Activated CD4-positive, alpha-beta memory T cell treated with anti-CD3 and anti-CD28 coated beads for 36 hours (primary cell): ENCODE measurements around the gene NELFCD. TPM values are rescaled to one million over a fixed set of nuclear protein-coding genes. Genes with fewer than 3 reads are reported as not detected.
A peak's percentile ranks its signal among the peaks of the same experiment; 100 is the strongest.

ENCODE experiments used
- CTCF ChIA-PET: fragments of 350-600 bp; sonication (Branson Sonifier 250); formaldehyde crosslinking; loops from one replicate; lab custom pipeline; 2021; ENCODE audit warnings: antibody characterized with exemption, inconsistent platforms; lab: Charles Lee
- POLR2A ChIA-PET: fragments of 350-600 bp; sonication (Branson Sonifier 250); formaldehyde crosslinking; loops from one replicate; lab custom pipeline; 2021; ENCODE audit warnings: antibody characterized with exemption; lab: Charles Lee
- DNase-seq: peaks from one replicate; pipeline ENCODE4 v3.0.0-alpha.2; 2020
- H3K27ac Mint-ChIP-seq: one replicate; pipeline ENCODE4 v1.8.0; 2021; ENCODE audit warnings: mixed read lengths
- H3K27me3 Mint-ChIP-seq: one replicate; pipeline ENCODE4 v1.8.0; 2021; ENCODE audit warnings: mixed read lengths
- H3K36me3 Mint-ChIP-seq: one replicate; pipeline ENCODE4 v1.8.0; 2021; ENCODE audit warnings: mixed read lengths
- H3K4me1 Mint-ChIP-seq: one replicate; pipeline ENCODE4 v1.8.0; 2021; ENCODE audit warnings: low read depth, mixed read lengths
- H3K4me3 Mint-ChIP-seq: one replicate; pipeline ENCODE4 v1.8.0; 2021; ENCODE audit warnings: mild to moderate bottlenecking, mixed read lengths
- H3K9me3 Mint-ChIP-seq: one replicate; pipeline ENCODE4 v1.8.0; 2021; ENCODE audit warnings: mixed read lengths
- intact Hi-C: fragments of 100-400 bp; cut with micrococcal nuclease; formaldehyde crosslinking; loops from one replicate; pipeline ENCODE4 v1.15.1; 2023
- total RNA-seq, 2 experiments: library from RNA; stranded (reverse); gene quantifications; one replicate each; pipeline ENCODE4 v1.2.3, GENCODE V29; 2021

NELFCD gene
- total RNA-seq, 2 experiments from 2014 or later, result 80.5 to 92.3 TPM

DNA sequence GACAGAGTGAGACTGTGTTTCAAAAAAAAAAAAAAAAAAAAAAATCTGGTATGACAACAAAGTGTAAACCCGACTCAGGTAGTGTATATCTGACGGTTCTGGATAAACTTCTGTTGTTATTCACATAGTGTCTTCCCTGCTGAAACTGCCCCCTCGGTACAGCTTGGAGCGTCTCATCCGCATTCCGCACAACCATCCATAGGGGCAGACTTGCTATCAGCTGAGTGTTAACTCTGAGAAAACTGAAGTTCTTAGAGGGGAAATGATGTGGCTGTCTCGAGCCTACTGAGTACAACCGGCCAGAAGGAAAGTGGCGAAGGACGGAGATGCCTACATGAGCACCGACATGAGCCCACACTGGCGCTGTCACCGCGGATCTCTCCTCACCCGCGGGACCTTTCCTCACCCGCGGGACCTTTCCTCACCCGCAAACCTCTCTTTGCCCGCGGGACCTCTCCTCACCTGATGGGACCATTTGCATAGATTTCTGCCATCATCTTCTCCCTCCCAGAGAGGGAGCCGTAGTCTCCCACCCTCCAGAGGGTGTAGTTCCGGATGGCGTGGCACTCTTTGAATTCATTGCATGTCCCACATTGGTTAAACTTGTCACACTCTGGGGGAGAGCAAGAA is 16.2 kb downstream of the NELFCD start:
- Mint-ChIP-seq H3K27me3 (no peaks in the 10 kb centered on the region), H3K27ac (no peak overlapping the region), H3K4me1 (no peaks in the 10 kb centered on the region), H3K4me3 (no peak overlapping the region), H3K36me3 (peaks cover 43% of the 10 kb centered on the region), H3K9me3 (no peaks in the 10 kb centered on the region)
- ChIA-PET CTCF (no interaction called here), POLR2A (interaction anchor here (1.5 kb wide), 1 partner anchor 15 kb away, joined by 7 read pairs; no protein-coding TSS in a partner anchor)
- intact Hi-C loops, result no loop called here
- no peak for DNase-seq

DNA sequence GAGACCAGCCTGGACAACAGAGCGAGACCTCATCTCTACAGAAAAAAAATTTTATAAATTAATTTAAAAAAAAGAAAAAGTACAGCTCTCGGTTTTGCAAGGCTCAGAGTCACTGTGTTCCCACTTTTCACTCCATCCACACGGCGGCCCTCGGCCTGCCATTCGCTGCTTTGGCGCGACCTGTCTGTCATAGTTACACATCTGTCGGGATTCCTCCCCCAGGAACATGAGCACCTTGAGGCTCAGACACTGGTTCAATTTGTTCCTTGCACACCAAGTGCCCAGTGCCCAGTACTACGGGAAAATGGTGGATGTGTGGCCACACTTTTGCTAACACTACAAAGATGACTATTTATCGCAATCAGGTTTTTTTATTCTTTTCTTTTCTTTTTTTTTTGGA is 17.6 kb downstream of the NELFCD start:
- no peak for DNase-seq
- intact Hi-C loops, result no loop called here
- ChIA-PET POLR2A (no interaction called here), CTCF (no interaction called here)
- no peaks in the 10 kb centered on the region for H3K9me3 Mint-ChIP-seq
- H3K27ac Mint-ChIP-seq, result no peak overlapping the region
- no peaks in the 10 kb centered on the region for H3K27me3 Mint-ChIP-seq
- H3K36me3 Mint-ChIP-seq, result peaks cover 32% of the 10 kb centered on the region
- H3K4me3 Mint-ChIP-seq, result no peak overlapping the region
- peaks cover 4% of the 10 kb centered on the region for H3K4me1 Mint-ChIP-seq

DNA sequence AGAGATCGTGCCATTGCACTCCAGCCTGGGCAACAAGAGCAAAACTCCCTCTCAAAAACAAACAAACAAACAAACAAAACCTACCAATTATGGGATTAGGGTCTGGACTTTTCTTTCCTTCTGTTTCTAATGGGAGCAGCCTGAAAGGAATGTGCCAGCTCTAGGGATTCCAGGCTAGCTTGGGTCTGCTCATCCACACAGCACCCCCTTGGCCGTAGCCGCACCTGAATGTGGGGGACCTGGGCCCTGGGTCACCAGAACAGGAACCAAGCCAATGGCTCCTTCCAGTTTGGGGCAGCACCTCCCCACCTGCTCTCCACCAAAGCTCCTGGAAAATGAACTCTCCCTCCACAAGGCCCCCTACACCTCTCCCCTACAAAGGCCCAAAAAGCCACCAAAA is 19.3 kb downstream of the NELFCD start:
- no peak overlapping the region for H3K27ac Mint-ChIP-seq
- peaks cover 31% of the 10 kb centered on the region for H3K36me3 Mint-ChIP-seq
- ChIA-PET CTCF (interaction anchor here (0.6 to 1.5 kb wide), 2 partner anchors 9 to 133 kb away, joined by 3 read pairs; no protein-coding TSS in a partner anchor), POLR2A (interaction anchor here (0.7 kb wide), 1 partner anchor 88 kb away, joined by 4 read pairs; no protein-coding TSS in a partner anchor)
- intact Hi-C loops, result no loop called here
- no peaks in the 10 kb centered on the region for H3K27me3 Mint-ChIP-seq
- no peak overlapping the region for H3K4me3 Mint-ChIP-seq
- peaks cover 20% of the 10 kb centered on the region for H3K4me1 Mint-ChIP-seq
- H3K9me3 Mint-ChIP-seq, result no peaks in the 10 kb centered on the region
- no peak for DNase-seq

DNA sequence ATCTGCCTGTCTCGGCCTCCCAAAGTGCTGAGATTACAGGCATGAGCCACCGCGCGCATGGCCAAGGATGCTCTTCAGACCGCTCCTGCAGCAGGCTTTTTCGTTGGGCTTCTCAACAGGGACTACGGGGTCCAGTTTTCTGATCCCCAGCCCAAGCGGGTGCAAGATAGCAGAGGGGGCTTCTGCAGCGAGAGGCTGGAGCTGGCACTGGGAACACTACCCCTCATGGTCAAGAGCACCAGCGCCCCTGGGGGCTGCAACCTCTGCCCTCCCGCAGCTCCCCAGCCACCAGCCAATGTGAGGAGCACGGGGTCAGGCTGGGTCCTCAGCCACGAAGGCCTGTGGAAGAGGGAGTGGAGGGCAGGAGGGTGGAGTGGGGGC is 20.0 kb downstream of the NELFCD start:
- CTCF ChIA-PET, result interaction anchor here (1.5 kb wide), 1 partner anchor 9 kb away, joined by 3 read pairs; no protein-coding TSS in a partner anchor
- no peaks in the 10 kb centered on the region for H3K27me3 Mint-ChIP-seq
- H3K27ac Mint-ChIP-seq, result no peak overlapping the region
- DNase-seq, result no peak
- peaks cover 24% of the 10 kb centered on the region for H3K36me3 Mint-ChIP-seq
- H3K4me1 Mint-ChIP-seq, result peaks cover 27% of the 10 kb centered on the region
- POLR2A ChIA-PET, result no interaction called here
- H3K4me3 Mint-ChIP-seq, result no peak overlapping the region
- intact Hi-C loops, result no loop called here
- no peaks in the 10 kb centered on the region for H3K9me3 Mint-ChIP-seq

DNA sequence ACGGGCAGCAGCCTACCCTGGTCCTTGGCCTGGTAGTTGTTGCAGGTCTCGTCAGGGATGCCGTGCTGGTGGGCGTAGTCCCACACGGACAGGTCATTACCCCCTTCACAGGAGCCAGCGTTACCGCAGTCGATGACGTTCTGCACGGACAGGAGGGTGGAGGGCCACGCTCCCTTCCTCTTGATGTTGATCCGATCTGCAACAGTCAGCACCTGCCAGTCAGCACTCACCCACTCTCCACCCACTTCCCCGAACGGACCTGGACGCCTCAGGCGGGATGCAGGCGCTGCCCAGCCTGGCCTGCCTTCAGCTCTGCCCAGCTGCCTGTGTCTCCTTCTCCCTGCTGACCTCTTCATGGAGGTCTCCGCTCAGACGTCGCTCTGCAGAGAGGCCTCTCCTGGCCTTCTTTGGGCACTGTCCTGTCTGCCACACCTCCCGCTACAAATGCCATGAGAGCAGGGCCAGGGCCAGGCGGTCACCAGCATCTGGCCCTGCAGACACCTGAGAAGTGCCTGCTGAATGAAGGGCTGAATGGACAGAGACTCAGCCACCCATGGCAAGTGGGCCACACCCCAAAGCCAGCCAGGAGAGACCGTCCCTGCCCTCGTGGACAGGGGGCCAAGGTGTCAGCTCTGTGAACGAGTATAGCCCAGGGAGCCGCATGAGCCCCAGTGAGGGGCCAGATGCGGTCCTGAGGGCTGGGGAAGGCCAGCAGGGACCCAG is 20.6 kb downstream of the NELFCD start:
- Mint-ChIP-seq H3K36me3 (peaks cover 18% of the 10 kb centered on the region), H3K9me3 (no peaks in the 10 kb centered on the region), H3K27me3 (no peaks in the 10 kb centered on the region), H3K4me3 (no peak overlapping the region), H3K27ac (no peak overlapping the region), H3K4me1 (peaks cover 27% of the 10 kb centered on the region)
- intact Hi-C loops, result no loop called here
- ChIA-PET POLR2A (no interaction called here), CTCF (interaction anchor here (1.5 kb wide), 1 partner anchor 10 kb away, joined by 3 read pairs; no protein-coding TSS in a partner anchor)
- no peak for DNase-seq

DNA sequence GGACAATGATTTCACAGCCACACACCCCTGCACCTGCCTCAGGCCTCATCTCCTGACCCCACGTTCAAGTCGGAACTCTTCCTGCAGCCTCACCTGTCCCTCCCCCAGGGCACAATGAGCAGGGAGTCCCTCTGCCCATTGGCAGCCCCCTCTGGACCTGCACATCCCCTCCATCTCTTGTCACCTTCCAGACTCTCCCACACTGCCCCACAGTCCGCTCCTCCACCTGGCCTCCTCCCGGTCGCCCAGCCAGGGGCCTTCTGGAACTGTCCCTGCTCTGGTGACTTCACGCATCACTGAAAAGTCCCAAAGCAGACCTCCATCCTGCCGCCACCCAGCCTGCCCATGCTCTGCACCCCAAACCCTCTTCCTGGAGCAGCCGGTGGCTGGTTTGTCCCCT is 21.3 kb downstream of the NELFCD start:
- POLR2A ChIA-PET, result interaction anchor here (0.7 kb wide), 1 partner anchor 12 kb away, joined by 3 read pairs; no protein-coding TSS in a partner anchor
- intact Hi-C loops, result no loop called here
- H3K9me3 Mint-ChIP-seq, result no peaks in the 10 kb centered on the region

DNA sequence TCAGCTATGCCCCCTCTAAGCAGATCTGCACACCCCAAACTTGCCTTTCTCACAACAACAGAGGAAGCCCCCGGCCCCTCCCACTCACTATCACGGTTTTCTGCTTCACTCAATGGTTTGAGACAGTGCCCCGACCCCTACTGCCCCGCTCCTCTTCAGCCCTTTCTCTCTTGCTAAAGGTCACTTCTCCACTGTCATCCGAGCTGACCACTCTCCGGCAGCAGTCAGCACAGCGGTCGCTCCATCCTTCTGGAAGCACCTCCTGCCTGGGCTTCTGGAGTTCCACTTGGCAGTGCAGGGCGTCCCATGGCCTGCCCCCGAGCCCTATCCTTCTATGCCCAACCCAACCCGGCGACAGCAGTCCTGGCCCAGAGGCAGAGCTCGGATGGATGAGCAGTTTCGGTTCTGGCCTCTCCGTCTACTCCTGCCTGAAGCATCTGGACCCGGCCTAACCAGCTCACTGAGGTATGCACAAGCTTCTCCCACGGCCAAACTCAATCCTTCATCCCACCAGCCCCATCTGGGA is 21.9 kb downstream of the NELFCD start:
- Mint-ChIP-seq H3K36me3 (peaks cover 9% of the 10 kb centered on the region), H3K27me3 (no peaks in the 10 kb centered on the region), H3K27ac (no peak overlapping the region), H3K9me3 (no peaks in the 10 kb centered on the region), H3K4me3 (no peak overlapping the region), H3K4me1 (peaks cover 29% of the 10 kb centered on the region)
- DNase-seq, result no peak
- intact Hi-C loops, result no loop called here
- ChIA-PET CTCF (no interaction called here), POLR2A (interaction anchor here (0.7 kb wide), 1 partner anchor 13 kb away, joined by 3 read pairs; no protein-coding TSS in a partner anchor)

More for the DNA sequence above, 21.3 kb downstream of the NELFCD start:
- peaks cover 27% of the 10 kb centered on the region for H3K4me1 Mint-ChIP-seq
- peaks cover 13% of the 10 kb centered on the region for H3K36me3 Mint-ChIP-seq
- CTCF ChIA-PET, result no interaction called here
- H3K27ac Mint-ChIP-seq, result no peak overlapping the region
- H3K4me3 Mint-ChIP-seq, result no peak overlapping the region
- no peak for DNase-seq
- H3K27me3 Mint-ChIP-seq, result no peaks in the 10 kb centered on the region

DNA sequence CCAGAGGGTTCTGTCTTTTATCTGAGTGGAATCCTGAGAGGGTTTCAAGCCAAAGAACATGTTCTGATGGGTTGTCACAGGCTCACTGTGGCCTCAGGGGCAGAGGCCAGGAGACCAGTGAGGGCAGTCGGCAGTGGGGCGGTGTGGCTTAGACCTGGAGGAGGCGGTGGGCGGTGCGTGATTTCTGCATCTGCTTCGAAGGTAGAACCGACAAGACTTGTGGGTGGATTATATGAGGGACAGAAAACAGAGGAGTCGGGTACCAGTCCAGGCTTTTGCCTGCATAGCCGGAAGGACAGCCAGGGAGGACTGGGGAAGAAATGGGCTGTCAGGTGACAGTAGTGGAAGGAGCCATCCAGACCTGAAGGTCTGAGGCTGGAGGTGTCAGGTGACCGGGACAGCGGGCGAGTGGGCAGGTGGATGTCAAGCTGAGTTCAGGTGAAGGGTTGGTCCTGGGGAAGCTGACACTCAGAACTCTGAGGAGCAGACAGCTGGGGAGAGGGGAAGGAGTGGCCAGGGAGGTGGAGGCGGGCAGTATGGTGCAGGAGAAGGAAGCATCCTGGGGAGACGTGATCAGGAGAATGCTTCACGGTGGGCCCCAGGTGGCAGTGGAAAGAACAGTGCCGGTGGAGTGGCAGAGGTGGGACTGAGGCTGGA is 22.9 kb downstream of the NELFCD start:
- H3K27ac Mint-ChIP-seq, result peak overlapping the region; percentile 82
- H3K4me3 Mint-ChIP-seq, result peak overlapping the region; percentile 14
- H3K4me1 Mint-ChIP-seq, result peaks cover 29% of the 10 kb centered on the region
- intact Hi-C loops, result no loop called here
- DNase-seq, result no peak
- ChIA-PET CTCF (no interaction called here), POLR2A (interaction anchor here (1.6 kb wide), 1 partner anchor 21 kb away, joined by 6 read pairs; no protein-coding TSS in a partner anchor)
- H3K27me3 Mint-ChIP-seq, result no peaks in the 10 kb centered on the region
- H3K36me3 Mint-ChIP-seq, result peaks cover 9% of the 10 kb centered on the region
- no peaks in the 10 kb centered on the region for H3K9me3 Mint-ChIP-seq

DNA sequence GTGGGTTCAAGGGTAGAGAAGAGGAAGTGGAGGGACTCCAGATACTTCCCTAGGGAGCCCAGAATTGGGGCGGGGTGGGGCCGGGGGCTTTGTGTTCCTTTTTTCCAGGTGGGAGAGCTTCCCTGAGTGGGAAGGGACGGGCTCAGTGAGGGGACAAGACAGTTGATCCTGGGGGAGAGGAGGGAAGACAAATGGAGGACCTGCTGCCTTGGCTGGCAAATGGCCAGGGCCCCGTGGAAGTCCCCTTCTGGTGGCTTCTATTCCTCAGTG is 23.4 kb downstream of the NELFCD start:
- CTCF ChIA-PET, result no interaction called here
- Mint-ChIP-seq H3K27me3 (no peaks in the 10 kb centered on the region), H3K4me3 (peak overlapping the region; percentile 73), H3K4me1 (peaks cover 29% of the 10 kb centered on the region), H3K36me3 (peaks cover 9% of the 10 kb centered on the region), H3K27ac (peak overlapping the region; percentile 82), H3K9me3 (no peaks in the 10 kb centered on the region)
- peak; percentile 74 for DNase-seq
- intact Hi-C loops, result no loop called here
- POLR2A ChIA-PET, result interaction anchor here (1.6 kb wide), 1 partner anchor 22 kb away, joined by 6 read pairs; no protein-coding TSS in a partner anchor

DNA sequence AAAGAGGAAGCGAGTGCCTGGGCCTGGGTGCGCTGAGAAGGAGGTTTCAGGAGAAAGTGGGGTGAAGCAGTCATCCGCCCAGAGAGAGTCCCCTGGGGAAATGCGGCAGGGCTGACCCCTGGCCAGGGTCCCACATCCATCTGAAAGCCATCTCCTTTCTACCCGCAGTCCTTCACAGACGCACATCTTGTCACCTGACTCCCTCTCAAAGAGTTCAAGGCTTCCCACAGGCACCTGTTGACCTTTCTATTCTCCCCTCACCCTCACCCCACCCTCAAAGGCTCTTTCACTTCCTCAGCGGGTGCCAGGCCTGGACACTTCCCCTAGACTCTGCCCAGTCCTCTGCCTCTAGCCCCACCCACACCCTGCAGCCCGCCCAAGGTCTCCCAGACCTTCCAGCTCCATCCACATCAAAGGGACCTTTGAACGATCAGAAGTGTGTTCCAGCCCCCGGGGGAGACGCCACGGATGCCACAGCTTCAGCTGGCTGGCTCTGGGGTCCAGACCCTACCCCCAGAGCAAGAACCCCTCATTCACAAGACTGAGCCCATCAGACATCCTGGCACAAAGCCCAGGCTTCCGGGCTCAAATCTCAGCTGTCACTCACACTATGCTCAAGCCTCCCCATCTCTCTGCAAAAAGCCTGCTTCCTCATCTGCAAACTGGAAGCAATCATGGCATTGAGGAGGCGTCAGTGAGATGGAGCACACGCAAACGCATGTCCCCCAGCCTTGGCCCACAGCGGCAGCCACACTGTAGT is 23.9 kb downstream of the NELFCD start:
- CTCF ChIA-PET, result interaction anchor here (1.0 kb wide), 1 partner anchor 25 kb away, joined by 3 read pairs; no protein-coding TSS in a partner anchor
- POLR2A ChIA-PET, result interaction anchor here (1.6 kb wide), 1 partner anchor 22 kb away, joined by 6 read pairs; no protein-coding TSS in a partner anchor
- H3K4me3 Mint-ChIP-seq, result peak overlapping the region; percentile 73
- peak; percentile 64 for DNase-seq
- peak overlapping the region; percentile 82 for H3K27ac Mint-ChIP-seq
- no peaks in the 10 kb centered on the region for H3K9me3 Mint-ChIP-seq
- intact Hi-C loops, result no loop called here
- H3K4me1 Mint-ChIP-seq, result peaks cover 29% of the 10 kb centered on the region
- H3K36me3 Mint-ChIP-seq, result peaks cover 9% of the 10 kb centered on the region
- no peaks in the 10 kb centered on the region for H3K27me3 Mint-ChIP-seq

DNA sequence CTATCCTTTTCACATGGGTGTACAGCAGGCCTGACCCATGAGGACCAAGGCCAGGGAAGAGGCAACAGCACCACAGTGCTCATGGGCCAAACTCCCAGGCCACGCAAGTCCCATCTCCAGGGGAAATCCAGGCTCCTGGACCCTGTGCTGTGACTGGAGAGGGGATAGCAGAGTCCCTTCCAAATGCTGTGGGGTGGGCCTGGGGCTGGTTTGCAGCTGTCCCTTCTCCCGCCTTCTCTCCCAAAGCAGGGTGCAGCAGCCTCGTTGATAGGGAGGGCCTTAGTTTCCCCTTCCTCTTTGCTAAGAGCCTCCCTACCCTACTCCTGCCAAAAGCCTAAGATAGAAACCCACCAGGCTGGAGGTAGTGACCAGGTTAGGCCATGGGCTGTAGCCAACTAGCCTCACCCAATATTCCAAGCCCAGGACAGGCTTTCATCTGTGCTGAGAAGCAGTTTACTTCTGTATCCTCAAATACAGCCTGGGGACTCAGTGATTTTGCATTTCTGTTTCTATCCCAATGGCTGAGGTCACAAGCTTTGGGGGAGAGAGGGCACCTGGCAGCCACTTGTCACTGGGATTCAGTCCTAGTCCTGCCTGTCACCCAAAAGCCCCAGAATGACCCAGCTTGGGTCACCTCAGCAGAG is 24.6 kb downstream of the NELFCD start:
- no peaks in the 10 kb centered on the region for H3K9me3 Mint-ChIP-seq
- peak overlapping the region; percentile 74 for H3K4me3 Mint-ChIP-seq
- ChIA-PET CTCF (interaction anchor here (1.0 kb wide), 1 partner anchor 25 kb away, joined by 3 read pairs; no protein-coding TSS in a partner anchor), POLR2A (interaction anchor here (1.6 kb wide), 1 partner anchor 23 kb away, joined by 6 read pairs; no protein-coding TSS in a partner anchor)
- peaks cover 7% of the 10 kb centered on the region for H3K36me3 Mint-ChIP-seq
- peaks cover 29% of the 10 kb centered on the region for H3K4me1 Mint-ChIP-seq
- peak overlapping the region; percentile 82 for H3K27ac Mint-ChIP-seq
- intact Hi-C loops, result no loop called here
- no peaks in the 10 kb centered on the region for H3K27me3 Mint-ChIP-seq
- DNase-seq, result no peak
